Fibroblast of lung (primary cell): ENCODE results near the gene RHBG. TPM values are rescaled to one million over a fixed set of nuclear protein-coding genes. Genes with fewer than 3 reads are reported as not detected.

Experiments used
- DNase-seq, 2 donors: peaks; one replicate each; pipeline versions ENCODE4 v3.0.0 to v3.0.0-alpha.2; 2010; ENCODE audit warnings: low read depth in 2 of 2
- H2AFZ ChIP-seq: 2 replicates; pipeline ENCODE4 v1.5.1; 2012; ENCODE audit warnings: low read length, control low read depth, inconsistent platforms
- H3K27ac ChIP-seq: 2 replicates; pipeline ENCODE4 v1.5.1; 2011; ENCODE audit warnings: low read length, control low read depth; ENCODE audit not compliant: insufficient read depth
- H3K27me3 ChIP-seq: 2 replicates; pipeline ENCODE4 v1.5.1; 2011; ENCODE audit warnings: mild to moderate bottlenecking, low read length; ENCODE audit not compliant: control insufficient read depth, insufficient read depth
- H3K36me3 ChIP-seq: 2 replicates; pipeline ENCODE4 v1.5.1; 2011; ENCODE audit warnings: low read length; ENCODE audit not compliant: control insufficient read depth, insufficient read depth
- H3K4me1 ChIP-seq: 2 replicates; pipeline ENCODE4 v1.5.1; 2011; ENCODE audit warnings: low read length; ENCODE audit not compliant: control insufficient read depth, insufficient read depth; ENCODE audit errors: extremely low read depth
- H3K4me2 ChIP-seq: 2 replicates; pipeline ENCODE4 v1.5.1; 2011; ENCODE audit warnings: low read length, control low read depth; ENCODE audit not compliant: insufficient read depth; ENCODE audit errors: extremely low read depth
- H3K4me3 ChIP-seq, 4 experiments: fragments of 200-600 bp in 1 of 4; sonication (generic) in 1 of 4; replicated peaks in 1 of 4; 2 replicates each; pipeline ENCODE4 v1.5.1; 2011 to 2016; ENCODE audit warnings: low read length in 4 of 4, low read depth in 3 of 4, mild to moderate bottlenecking in 3 of 4, control low read depth in 2 of 4, inconsistent platforms in 1 of 4, mixed read lengths in 1 of 4; ENCODE audit not compliant: insufficient read depth in 1 of 4; ENCODE audit errors: control extremely low read depth in 1 of 4
- H3K79me2 ChIP-seq: 2 replicates; pipeline ENCODE4 v1.5.1; 2012; ENCODE audit warnings: mild to moderate bottlenecking, low read length, inconsistent platforms; ENCODE audit not compliant: control insufficient read depth, insufficient read depth
- H3K9ac ChIP-seq: 2 replicates; pipeline ENCODE4 v1.5.1; 2011; ENCODE audit warnings: mild to moderate bottlenecking, low read length, control low read depth; ENCODE audit not compliant: insufficient read depth
- H3K9me3 ChIP-seq: 2 replicates; pipeline ENCODE4 v1.5.1; 2012; ENCODE audit warnings: low read depth, low read length; ENCODE audit not compliant: control insufficient read depth, insufficient read depth
- H4K20me1 ChIP-seq: 2 replicates; pipeline ENCODE4 v1.5.1; 2011; ENCODE audit warnings: low read length; ENCODE audit not compliant: control insufficient read depth, insufficient read depth; ENCODE audit errors: extremely low read depth
- EZH2 ChIP-seq: IDR thresholded peaks from 2 replicates; pipeline ENCODE4 v1.5.1; 2012; ENCODE audit warnings: low read length, control low read depth, mild to moderate bottlenecking; ENCODE audit errors: missing control alignments
- polyA plus RNA-seq, 2 donors: library from polyadenylated mRNA; depleted of rRNA in 1 of 2; stranded (reverse) in 1 of 2; unstranded in 1 of 2; fragments of >200 nt; gene quantifications; 2 replicates each; pipeline ENCODE4 v1.2.1, GENCODE V29; 2011 to 2012; ENCODE audit warnings: missing spikeins in 1 of 2
- total RNA-seq: library from RNA; depleted of rRNA; stranded (reverse); fragments of >200 nt; gene quantifications from 2 replicates; pipeline ENCODE4 v1.2.1, GENCODE V29; 2014
- TF ChIP-seq, protein P1 (sequence below), 2 donors: IDR thresholded peaks in 1 of 2; conservative IDR thresholded peaks in 1 of 2; 1 replicate in 1 of 2; 2 replicates in 1 of 2; pipeline ENCODE4 v1.5.1; 2011 to 2012; ENCODE audit warnings: low read length in 2 of 2, control low read depth in 1 of 2, inconsistent platforms in 1 of 2, low read depth in 1 of 2, mild to moderate bottlenecking in 1 of 2

Gene RHBG
- total and polyA plus RNA-seq, 2 donors (not counting 1 experiment from before 2014, with no cell fraction given), result not detected

DNA sequence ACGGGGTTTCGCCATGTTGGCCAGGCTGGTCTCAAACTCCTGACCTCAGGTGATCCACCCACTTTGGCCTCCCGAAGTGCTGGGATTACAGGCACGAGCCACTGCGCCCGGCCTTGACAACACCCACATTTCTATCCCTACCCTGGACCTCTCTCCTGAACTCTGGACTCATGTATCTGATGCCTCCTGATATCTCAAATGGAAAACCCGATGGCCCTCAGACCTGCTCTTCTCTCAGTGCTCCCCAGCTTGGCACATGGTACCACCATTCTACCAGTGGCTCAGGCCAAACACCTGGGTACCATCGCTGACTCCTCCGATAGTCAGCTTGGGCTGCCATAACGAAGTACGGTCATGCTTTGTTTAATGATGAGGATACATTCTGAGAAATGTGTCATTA, 8.5 kb upstream of the RHBG start:
- Histone ChIP-seq H3K27me3 (peaks cover 31% of the 10 kb centered on the region), H3K9me3 (no peaks in the 10 kb centered on the region), H3K27ac (no peak overlapping the region), H3K4me3 (no peak overlapping the region), H4K20me1 (no peaks in the 10 kb centered on the region), H2AFZ (no peak overlapping the region), H3K36me3 (no peaks in the 10 kb centered on the region), H3K9ac (no peak overlapping the region), H3K79me2 (no peaks in the 10 kb centered on the region), H3K4me2 (no peak overlapping the region), H3K4me1 (no peaks in the 10 kb centered on the region)
- no peak for DNase-seq
- no peak for TF ChIP-seq EZH2
- TF ChIP-seq, protein P1, sequence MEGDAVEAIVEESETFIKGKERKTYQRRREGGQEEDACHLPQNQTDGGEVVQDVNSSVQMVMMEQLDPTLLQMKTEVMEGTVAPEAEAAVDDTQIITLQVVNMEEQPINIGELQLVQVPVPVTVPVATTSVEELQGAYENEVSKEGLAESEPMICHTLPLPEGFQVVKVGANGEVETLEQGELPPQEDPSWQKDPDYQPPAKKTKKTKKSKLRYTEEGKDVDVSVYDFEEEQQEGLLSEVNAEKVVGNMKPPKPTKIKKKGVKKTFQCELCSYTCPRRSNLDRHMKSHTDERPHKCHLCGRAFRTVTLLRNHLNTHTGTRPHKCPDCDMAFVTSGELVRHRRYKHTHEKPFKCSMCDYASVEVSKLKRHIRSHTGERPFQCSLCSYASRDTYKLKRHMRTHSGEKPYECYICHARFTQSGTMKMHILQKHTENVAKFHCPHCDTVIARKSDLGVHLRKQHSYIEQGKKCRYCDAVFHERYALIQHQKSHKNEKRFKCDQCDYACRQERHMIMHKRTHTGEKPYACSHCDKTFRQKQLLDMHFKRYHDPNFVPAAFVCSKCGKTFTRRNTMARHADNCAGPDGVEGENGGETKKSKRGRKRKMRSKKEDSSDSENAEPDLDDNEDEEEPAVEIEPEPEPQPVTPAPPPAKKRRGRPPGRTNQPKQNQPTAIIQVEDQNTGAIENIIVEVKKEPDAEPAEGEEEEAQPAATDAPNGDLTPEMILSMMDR (conservative IDR thresholded peaks at IDR 0.05 in 1 of 2, IDR thresholded peaks at IDR 0.05 in 1 of 2; ENCODE audit: low read depth in 1 of 2, low read length in 2 of 2), result no peak

DNA sequence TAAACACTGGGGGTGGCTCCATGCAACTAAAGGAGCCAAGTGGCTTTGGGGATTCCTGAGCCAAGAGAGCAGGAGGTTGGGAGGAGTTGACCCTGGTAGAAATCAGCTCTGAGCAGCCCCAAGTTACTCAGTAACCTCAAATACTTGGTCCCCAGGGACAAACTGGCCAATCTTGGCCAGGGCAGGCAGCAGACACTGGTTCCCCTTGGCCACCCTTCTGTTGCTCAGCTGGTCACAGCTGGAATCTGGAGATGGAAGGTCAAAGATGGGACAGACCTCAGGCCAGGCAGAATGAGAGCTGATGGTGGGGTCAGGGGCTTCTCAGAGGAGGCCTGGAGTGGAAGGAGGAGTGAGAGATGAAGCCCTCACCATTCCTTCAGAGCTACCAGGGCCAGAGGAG, 3.3 kb upstream of the RHBG start:
- Histone ChIP-seq H3K36me3 (no peaks in the 10 kb centered on the region), H3K79me2 (no peaks in the 10 kb centered on the region), H4K20me1 (no peaks in the 10 kb centered on the region), H3K9ac (no peak overlapping the region), H3K27me3 (peaks cover 42% of the 10 kb centered on the region), H2AFZ (no peak overlapping the region), H3K4me2 (no peak overlapping the region), H3K4me3 (no peak overlapping the region), H3K27ac (no peak overlapping the region), H3K4me1 (no peaks in the 10 kb centered on the region), H3K9me3 (no peaks in the 10 kb centered on the region)
- TF ChIP-seq, protein P1 (conservative IDR thresholded peaks at IDR 0.05 in 1 of 2, IDR thresholded peaks at IDR 0.05 in 1 of 2; ENCODE audit: low read depth in 1 of 2, low read length in 2 of 2), result no peak
- no peak for TF ChIP-seq EZH2
- DNase-seq, result no peak

DNA sequence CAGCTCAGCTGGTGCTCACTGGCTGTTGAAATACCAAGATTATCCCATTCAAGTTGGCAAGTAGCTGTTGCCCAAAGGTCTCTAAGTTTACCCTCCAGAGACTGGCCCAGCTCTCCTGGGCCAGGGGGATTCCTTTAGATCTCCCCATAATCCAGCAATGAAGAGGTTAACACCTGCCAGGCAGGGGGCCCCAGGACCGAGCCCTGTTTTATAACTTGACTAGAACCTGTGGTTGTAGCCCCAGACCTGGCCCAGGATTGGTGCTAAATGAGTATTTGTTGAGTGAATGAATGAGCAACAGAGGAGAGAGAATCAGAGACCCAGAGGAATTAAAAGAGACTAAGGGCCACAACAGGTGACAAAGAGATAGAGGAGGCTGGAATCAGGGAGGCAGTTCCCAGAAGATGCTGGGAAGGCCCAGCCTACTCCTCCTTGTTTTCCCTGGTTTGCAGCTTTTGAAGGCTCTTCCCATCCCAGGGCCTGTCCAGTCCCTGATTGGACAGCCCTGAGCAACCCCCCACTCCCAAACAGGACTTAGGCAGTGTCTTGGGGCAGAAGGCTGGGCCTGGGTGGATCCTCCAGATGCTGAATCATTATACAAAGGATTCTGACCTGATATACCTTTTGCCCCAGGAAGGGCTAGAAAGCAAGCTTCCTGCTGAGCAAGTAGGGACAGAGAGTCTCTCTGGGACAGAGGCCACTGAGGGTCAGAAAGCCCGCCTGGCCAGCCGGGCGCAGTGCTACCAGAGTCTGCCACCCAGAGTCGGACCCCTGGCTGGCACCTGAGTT, 2.4 kb upstream of the RHBG start:
- H3K79me2 ChIP-seq, result no peaks in the 10 kb centered on the region
- DNase-seq, result no peak
- no peak overlapping the region for H3K9ac ChIP-seq
- TF ChIP-seq, protein P1 (conservative IDR thresholded peaks at IDR 0.05 in 1 of 2, IDR thresholded peaks at IDR 0.05 in 1 of 2; ENCODE audit: low read depth in 1 of 2, low read length in 2 of 2), result no peak
- TF ChIP-seq EZH2, result no peak
- no peak overlapping the region for H2AFZ ChIP-seq
- H3K4me3 ChIP-seq, result no peak overlapping the region
- H3K36me3 ChIP-seq, result no peaks in the 10 kb centered on the region
- H3K27me3 ChIP-seq, result peaks cover 43% of the 10 kb centered on the region
- H3K4me1 ChIP-seq, result no peaks in the 10 kb centered on the region
- no peaks in the 10 kb centered on the region for H4K20me1 ChIP-seq
- H3K9me3 ChIP-seq, result no peaks in the 10 kb centered on the region
- no peak overlapping the region for H3K27ac ChIP-seq
- no peak overlapping the region for H3K4me2 ChIP-seq
